C4-2B (cell line): Measurements from ENCODE around the gene TEX26.

Experiments used
- H3K27ac ChIP-seq: fragments of 450-650 bp; 2 replicates; pipeline ENCODE4 v1.5.1; 2017
- ZFX ChIP-seq: fragments of 450-650 bp; IDR thresholded peaks from 2 replicates; pipeline ENCODE4 v1.6.1; 2017
- TF ChIP-seq, protein P1 (sequence below): fragments of 450-650 bp; conservative IDR thresholded peaks from 2 replicates; pipeline ENCODE4 v1.5.1; 2017; ENCODE audit warnings: mild to moderate bottlenecking

The TEX26 gene

DNA sequence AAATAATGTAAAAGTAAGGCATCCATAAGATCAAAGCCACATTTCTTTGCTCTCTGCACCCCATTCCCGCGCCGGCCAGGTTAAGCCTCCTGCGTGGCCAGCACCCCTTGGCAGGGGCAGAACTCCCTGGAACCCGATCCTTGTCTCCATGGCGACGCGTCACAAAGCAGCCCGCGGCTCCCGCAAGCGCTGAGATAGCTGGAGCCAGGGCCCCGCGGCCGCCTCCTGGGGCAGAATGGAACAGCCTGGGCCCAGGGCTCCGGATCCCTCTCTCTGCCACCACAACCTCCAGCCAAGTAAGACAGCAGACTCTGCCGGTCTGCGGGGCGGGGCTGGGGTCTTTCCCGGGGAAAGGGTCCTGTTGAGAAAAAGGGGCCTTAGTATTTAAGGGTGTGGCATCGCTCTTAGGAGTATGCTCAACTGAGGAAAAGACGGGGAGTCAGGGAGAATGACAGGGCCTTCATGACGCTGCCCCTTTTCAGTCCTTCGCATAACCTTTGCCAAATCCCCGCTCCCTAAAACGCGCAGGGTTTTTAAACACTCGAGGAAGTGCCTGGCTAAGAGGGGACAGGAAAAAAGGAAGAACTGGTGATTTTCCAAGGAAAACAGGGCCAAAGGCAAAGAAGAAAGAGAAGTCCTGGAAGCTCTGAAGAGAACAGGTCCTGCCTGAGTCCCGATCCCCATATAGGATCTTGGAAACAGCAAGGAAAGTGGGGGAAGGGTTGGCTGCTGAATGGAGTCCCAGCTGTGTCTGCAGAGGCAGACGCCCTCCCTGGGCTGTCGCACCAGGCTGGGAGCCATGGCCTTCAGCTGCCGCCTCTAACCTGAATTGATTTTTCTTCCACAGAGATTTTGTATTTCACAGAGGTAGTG is at the start of gene TEX26:
Gene TEX26 (plus strand): TSS at position 176 of the 873 bp plus-strand sequence. CDS start 60 bp downstream, at position 236.
- TF ChIP-seq, protein P1, sequence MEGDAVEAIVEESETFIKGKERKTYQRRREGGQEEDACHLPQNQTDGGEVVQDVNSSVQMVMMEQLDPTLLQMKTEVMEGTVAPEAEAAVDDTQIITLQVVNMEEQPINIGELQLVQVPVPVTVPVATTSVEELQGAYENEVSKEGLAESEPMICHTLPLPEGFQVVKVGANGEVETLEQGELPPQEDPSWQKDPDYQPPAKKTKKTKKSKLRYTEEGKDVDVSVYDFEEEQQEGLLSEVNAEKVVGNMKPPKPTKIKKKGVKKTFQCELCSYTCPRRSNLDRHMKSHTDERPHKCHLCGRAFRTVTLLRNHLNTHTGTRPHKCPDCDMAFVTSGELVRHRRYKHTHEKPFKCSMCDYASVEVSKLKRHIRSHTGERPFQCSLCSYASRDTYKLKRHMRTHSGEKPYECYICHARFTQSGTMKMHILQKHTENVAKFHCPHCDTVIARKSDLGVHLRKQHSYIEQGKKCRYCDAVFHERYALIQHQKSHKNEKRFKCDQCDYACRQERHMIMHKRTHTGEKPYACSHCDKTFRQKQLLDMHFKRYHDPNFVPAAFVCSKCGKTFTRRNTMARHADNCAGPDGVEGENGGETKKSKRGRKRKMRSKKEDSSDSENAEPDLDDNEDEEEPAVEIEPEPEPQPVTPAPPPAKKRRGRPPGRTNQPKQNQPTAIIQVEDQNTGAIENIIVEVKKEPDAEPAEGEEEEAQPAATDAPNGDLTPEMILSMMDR, result no peak
- no peak for TF ChIP-seq ZFX
- H3K27ac ChIP-seq, result no peak within 1 kb of the TSS

DNA sequence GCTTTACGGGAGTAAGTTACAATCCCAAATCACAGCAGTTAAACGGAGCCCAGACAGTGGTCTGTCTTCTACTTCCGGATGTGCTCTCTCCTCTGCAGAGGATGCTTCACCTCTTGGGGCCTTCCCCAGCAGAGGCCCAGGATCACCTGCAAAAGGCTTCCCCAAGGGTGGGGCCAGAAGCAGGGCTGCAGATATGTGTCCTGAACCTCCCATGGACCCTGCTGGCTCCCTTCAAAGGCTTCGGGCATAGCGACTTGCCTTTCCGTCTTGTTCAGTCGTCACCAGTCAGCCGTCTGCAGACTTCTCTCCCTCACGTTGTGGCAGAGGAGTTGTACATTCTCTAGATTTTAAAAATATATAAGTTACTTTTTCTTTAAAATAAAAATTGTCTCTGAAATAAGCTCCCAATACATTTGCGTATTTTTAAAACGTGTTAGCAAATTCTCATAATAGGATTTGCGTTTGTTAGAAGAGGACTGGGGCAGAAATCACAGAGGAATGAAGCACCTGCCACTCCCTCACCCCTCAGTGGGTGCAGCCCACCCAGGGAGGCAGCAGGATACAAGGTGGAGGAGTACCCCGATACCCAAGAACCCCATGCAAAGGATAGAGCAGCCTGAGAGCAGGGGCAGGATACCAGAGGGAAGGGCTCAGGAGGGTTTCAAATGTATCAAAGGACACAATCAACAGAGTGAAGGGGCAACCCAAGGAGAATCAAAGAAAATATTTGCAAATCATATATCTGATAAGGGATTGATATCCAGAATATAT is 49.3 kb upstream of the TEX26 start:
- no peak for TF ChIP-seq ZFX
- TF ChIP-seq, protein P1, result no peak

DNA sequence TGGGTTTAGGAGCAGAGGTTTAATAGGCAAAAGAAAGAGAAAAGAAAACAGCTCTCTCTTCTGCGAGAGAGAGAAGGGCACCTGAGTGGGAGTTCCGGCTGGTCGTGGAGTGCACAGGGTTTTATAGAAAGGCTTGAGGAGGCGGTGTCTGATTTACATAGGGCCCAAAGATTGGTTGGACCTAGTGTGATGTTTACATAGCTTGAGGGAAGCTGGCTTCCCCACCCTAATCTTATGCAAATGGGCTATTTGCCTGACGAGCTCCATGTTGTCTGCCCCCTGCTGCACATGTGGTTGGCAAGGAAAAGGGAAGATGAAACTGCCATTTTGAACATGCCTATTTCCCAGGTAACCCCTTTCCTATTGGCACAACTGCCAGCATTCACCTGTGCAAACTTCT is 47.9 kb upstream of the TEX26 start:
- H3K27ac ChIP-seq, result no peak overlapping the region
- no peak for TF ChIP-seq ZFX
- TF ChIP-seq, protein P1, result no peak

More for the DNA sequence above, 49.3 kb upstream of the TEX26 start:
- no peak overlapping the region for H3K27ac ChIP-seq

DNA sequence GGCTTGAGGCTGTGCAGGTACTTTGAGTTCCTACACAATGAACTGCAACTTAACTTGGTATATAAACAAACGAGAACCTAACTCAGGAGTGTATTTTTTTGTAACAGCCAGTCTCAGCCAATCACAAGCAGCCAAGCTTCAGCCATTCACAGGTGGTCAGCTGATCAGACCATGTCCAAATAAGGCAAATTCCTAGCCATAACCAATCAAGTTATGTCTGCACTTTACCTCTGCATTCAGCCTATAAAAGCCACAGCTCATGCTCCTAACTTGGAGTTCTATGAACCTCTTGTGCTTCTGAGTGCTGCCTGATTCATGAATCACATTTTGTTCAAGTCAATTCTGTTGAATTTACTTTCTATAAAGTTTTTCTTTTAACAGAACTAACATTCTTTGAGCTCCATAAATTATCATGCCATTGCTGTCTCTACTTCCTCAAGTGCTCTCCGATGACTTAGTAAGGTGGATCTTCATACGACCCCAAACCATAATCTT is 43.2 kb upstream of the TEX26 start:
- TF ChIP-seq, protein P1, result no peak
- TF ChIP-seq ZFX, result no peak
- H3K27ac ChIP-seq, result no peak overlapping the region

DNA sequence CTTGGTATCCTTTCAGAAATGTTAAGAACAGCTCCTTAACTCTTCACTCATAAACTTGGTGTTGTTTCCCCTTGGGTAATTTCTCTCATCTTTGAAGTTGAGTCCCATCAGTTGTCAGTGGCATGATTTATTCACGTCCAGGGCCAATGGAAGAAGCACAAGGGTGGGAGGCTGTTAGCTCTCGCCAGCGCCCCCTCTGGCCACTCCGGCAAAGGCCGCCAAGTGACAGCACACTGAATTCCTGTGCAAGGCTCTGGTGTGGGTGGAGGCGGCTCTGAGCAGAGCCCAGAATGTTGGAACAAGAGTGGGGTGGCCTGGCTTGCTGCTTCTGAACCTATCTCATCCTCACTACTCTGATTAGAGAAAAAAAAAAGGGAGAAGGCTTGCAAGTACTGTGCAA is 39.5 kb upstream of the TEX26 start:
- TF ChIP-seq ZFX, result no peak
- TF ChIP-seq, protein P1, result peak; percentile 75
- H3K27ac ChIP-seq, result no peak overlapping the region

DNA sequence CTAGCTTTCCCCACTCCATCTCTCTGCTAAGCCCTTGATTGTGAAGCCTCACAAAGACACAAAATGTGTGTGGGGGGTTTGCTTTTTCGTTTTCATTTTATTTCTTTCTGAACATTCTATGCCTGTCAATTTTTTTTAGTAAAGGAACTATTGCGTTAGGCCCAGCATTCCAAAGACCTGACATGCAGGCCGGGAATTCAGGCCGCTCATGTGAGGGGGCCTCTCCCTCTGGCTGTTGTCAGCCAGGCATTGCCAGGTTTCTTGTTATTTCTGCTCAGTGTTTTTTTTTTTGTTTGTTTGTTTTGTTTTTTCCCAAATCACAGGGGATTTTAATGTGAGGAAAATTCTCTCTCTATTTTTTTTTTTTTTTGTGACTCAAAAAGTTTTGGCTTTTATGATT is 36.7 kb upstream of the TEX26 start:
- H3K27ac ChIP-seq, result no peak overlapping the region

More for the DNA sequence above, 36.7 kb upstream of the TEX26 start:
- TF ChIP-seq ZFX, result no peak
- TF ChIP-seq, protein P1, result no peak
